Lung (tissue), 12 donors: ENCODE results near the gene ACTA2. TPM values are rescaled to one million over a fixed set of nuclear protein-coding genes. Genes with fewer than 3 reads are reported as not detected.

ENCODE experiments used
- ATAC-seq: fragments of 200-7000 bp; cut with Tn5 transposase; one replicate; pipeline ENCODE4 v1.9.1; 2020; ENCODE audit warnings: moderate number of reproducible peaks; ENCODE audit not compliant: insufficient read depth, low FRiP score
- DNase-seq, 3 donors: peaks; one replicate each; pipeline ENCODE4 v3.0.0-alpha.2; 2013 to 2017
- H3K27ac ChIP-seq, 2 donors: one replicate each; pipeline ENCODE4 v1.5.1; 2013; ENCODE audit warnings: mild to moderate bottlenecking in 2 of 2, moderate library complexity in 2 of 2, control low read depth in 1 of 2, inconsistent platforms in 1 of 2, low read depth in 1 of 2, low read length in 1 of 2
- H3K27me3 ChIP-seq, 3 donors: one replicate each; pipeline ENCODE4 v1.5.1; 2013; ENCODE audit warnings: low read length in 2 of 3; ENCODE audit not compliant: control insufficient read depth in 3 of 3, insufficient read depth in 3 of 3
- H3K36me3 ChIP-seq, 4 donors: one replicate each; pipeline ENCODE4 v1.5.1; 2013; ENCODE audit warnings: low read length in 4 of 4, mild to moderate bottlenecking in 1 of 4, moderate library complexity in 1 of 4; ENCODE audit not compliant: control insufficient read depth in 4 of 4, insufficient read depth in 4 of 4
- H3K4me1 ChIP-seq, 5 donors: one replicate each; pipeline ENCODE4 v1.5.1; 2013; ENCODE audit warnings: low read length in 5 of 5, mild to moderate bottlenecking in 2 of 5, moderate library complexity in 1 of 5; ENCODE audit not compliant: control insufficient read depth in 5 of 5, insufficient read depth in 5 of 5
- H3K4me3 ChIP-seq: one replicate; pipeline ENCODE4 v1.5.1; 2013; ENCODE audit warnings: mild to moderate bottlenecking, control low read depth, moderate library complexity
- H3K9ac ChIP-seq, 2 donors: one replicate each; pipeline ENCODE4 v1.5.1; 2013; ENCODE audit warnings: low read length in 2 of 2, control low read depth in 1 of 2; ENCODE audit not compliant: insufficient read depth in 1 of 2
- H3K9me3 ChIP-seq, 4 donors: one replicate each; pipeline ENCODE4 v1.5.1; 2013; ENCODE audit warnings: low read length in 3 of 4, mild to moderate bottlenecking in 1 of 4, moderate library complexity in 1 of 4; ENCODE audit not compliant: control insufficient read depth in 4 of 4, insufficient read depth in 3 of 4
- WGBS, 2 donors: extraction: QIAGEN DNeasy Blood & Tissue Kit; methylation state at CpG; one replicate each; pipeline ENCODE4 v1.1.7; 2013; 5-methylcytosine and 5-hydroxymethylcytosine counted together
- polyA plus RNA-seq, 2 donors: library from polyadenylated mRNA; stranded (reverse); fragments of 200-250 nt; gene quantifications; one replicate each; pipeline ENCODE4 v1.2.1, GENCODE V29; 2013
- total RNA-seq, 2 donors: library from RNA; depleted of rRNA in 1 of 2; stranded (reverse); fragments of >200 nt in 1 of 2; gene quantifications; one replicate each; pipeline ENCODE4 v1.2.1, GENCODE V29; 2014 to 2021
- TF ChIP-seq, protein P1 (sequence below): IDR thresholded peaks from 2 replicates; pipeline ENCODE4 v1.5.1; 2012; ENCODE audit warnings: mild to moderate bottlenecking; ENCODE audit errors: control extremely low read depth, extremely low read depth
- donor health status: control.
- donor health status: control.
- donor health status: Bipolar disorder and iron deficiency.
- donor health status: healthy.
- donor health status: DM: yes; HTN: yes; CAD: no.

The ACTA2 gene
- total and polyA plus RNA-seq, 4 donors: 186 to 485 (median 249) TPM

DNA sequence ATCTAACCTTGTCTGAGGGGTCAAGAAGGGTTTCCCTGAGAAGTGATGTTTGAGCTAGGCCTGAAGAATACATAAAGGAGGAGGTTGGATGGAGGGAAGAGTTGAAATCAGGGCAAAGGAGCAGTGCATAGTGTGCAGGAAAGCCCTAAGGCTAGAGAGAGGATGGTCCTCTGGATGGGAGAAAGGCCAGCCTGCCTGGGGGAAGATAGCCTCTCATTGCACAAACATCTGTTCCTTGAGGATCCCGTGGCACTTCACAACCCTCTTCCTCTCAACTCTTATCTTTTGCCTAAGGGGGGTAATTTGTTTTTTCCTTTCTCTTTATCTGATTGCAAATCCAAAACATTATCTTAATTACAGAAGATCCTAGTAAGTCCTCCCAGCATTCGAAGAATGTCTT lies 36.8 kb downstream of the ACTA2 start:
- H3K9ac ChIP-seq: no peak overlapping the region
- peak in 1 of 3 donors; percentile 47 for DNase-seq
- H3K9me3 ChIP-seq: no peaks in the 10 kb centered on the region
- no peak for ATAC-seq
- H3K4me3 ChIP-seq: no peak overlapping the region
- H3K27ac ChIP-seq: no peak overlapping the region
- 48 to 56% methylated on average over 2 of the region's 2 CpGs for WGBS, 2 donors
- H3K36me3 ChIP-seq: peaks cover 0 to 6% (median 2%) of the 10 kb centered on the region in 4 donors
- TF ChIP-seq, protein P1, sequence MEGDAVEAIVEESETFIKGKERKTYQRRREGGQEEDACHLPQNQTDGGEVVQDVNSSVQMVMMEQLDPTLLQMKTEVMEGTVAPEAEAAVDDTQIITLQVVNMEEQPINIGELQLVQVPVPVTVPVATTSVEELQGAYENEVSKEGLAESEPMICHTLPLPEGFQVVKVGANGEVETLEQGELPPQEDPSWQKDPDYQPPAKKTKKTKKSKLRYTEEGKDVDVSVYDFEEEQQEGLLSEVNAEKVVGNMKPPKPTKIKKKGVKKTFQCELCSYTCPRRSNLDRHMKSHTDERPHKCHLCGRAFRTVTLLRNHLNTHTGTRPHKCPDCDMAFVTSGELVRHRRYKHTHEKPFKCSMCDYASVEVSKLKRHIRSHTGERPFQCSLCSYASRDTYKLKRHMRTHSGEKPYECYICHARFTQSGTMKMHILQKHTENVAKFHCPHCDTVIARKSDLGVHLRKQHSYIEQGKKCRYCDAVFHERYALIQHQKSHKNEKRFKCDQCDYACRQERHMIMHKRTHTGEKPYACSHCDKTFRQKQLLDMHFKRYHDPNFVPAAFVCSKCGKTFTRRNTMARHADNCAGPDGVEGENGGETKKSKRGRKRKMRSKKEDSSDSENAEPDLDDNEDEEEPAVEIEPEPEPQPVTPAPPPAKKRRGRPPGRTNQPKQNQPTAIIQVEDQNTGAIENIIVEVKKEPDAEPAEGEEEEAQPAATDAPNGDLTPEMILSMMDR: no peak
- H3K27me3 ChIP-seq: no peaks in the 10 kb centered on the region
- peaks cover 0 to 72% (median 0%) of the 10 kb centered on the region in 5 donors for H3K4me1 ChIP-seq

DNA sequence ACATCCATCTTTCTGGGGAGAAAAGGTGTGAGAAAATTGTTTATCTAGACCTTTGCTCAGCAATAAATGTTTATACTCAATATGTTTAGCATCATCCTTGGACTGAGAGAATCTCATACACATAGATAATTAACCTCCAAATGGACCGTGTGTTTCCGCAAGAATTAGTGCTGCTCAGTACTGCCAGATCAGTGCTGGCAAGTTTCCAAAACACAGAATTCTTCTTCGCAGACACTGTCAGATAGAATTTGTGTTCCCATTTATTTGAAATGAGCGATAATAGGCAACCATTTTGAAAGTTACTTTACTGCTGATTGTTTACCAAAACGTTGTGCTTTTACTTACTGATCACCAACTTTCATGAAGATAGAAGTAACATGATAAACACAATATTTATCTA lies 38.8 kb downstream of the ACTA2 start:
- Histone ChIP-seq H3K4me1 (peaks cover 0 to 54% (median 0%) of the 10 kb centered on the region in 5 donors), H3K9ac (no peak overlapping the region), H3K27ac (no peak overlapping the region), H3K9me3 (no peaks in the 10 kb centered on the region), H3K36me3 (peaks cover 0 to 6% (median 2%) of the 10 kb centered on the region in 4 donors), H3K27me3 (no peaks in the 10 kb centered on the region), H3K4me3 (no peak overlapping the region)
- ATAC-seq: no peak
- peak in 2 of 3 donors; percentile 72 to 80 for DNase-seq
- WGBS, 2 donors: 73 to 77% methylated on average over 5 of the region's 5 CpGs
- TF ChIP-seq, protein P1: no peak

DNA sequence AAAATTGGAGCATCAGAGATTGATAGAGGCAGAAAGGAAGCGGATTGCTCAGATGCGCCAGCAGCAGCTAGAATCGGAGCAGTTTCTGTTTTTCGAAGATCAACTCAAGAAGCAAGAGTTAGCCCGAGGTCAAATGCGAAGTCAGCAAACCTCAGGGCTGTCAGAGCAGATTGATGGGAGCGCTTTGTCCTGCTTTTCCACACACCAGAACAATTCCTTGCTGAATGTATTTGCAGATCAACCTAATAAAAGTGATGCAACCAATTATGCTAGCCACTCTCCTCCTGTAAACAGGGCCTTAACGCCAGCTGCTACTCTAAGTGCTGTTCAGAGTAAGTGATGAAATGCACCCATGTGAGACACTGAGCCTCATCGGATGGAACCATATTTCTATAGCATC lies 39.4 kb downstream of the ACTA2 start:
- TF ChIP-seq, protein P1: no peak
- peak; percentile 38 to 73 (median 72) for DNase-seq
- Histone ChIP-seq H3K36me3 (peaks cover 0 to 6% (median 2%) of the 10 kb centered on the region in 4 donors), H3K9ac (peak overlapping the region in 1 of 2 donors; percentile 4), H3K27me3 (no peaks in the 10 kb centered on the region), H3K27ac (peak overlapping the region in 1 of 2 donors; percentile 57), H3K9me3 (no peaks in the 10 kb centered on the region), H3K4me3 (no peak overlapping the region), H3K4me1 (peaks cover 0 to 47% (median 0%) of the 10 kb centered on the region in 5 donors)
- no peak for ATAC-seq
- 74 to 87% methylated on average over 9 of the region's 9 CpGs for WGBS, 2 donors

DNA sequence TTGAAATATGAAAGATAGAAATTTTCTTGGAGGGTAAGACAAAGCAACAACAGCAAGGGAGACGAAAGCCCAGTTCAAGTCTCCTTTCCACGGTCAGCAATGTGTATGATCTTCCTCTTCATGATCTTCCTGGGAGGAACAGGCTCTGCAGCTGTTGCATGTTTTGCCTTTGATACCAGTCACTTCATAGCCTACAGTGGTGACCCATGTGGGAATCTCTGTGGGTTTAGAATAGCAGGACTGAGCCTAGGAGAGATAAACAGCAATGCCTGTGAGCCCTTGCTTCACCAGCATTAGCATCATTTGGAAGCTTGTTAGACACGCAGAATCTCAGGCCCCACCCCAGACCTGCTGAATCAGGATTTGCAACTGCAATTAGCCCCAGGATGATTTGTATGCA lies 40.7 kb downstream of the ACTA2 start:
- Histone ChIP-seq H3K27ac (no peak overlapping the region), H3K4me1 (peaks cover 0 to 35% (median 0%) of the 10 kb centered on the region in 5 donors)

More for the DNA sequence above, 40.7 kb downstream of the ACTA2 start:
- H3K9ac ChIP-seq: no peak overlapping the region
- ATAC-seq (no peak), DNase-seq (no peak)
- H3K4me3 ChIP-seq: no peak overlapping the region
- H3K9me3 ChIP-seq: no peaks in the 10 kb centered on the region
- H3K36me3 ChIP-seq: peaks cover 0 to 9% (median 3%) of the 10 kb centered on the region in 4 donors
- TF ChIP-seq, protein P1: no peak
- H3K27me3 ChIP-seq: no peaks in the 10 kb centered on the region
- WGBS, 2 donors: 90 to 93% methylated on average over 3 of the region's 3 CpGs
